ENCODE results near the gene BID. TPM values are rescaled to one million over a fixed set of nuclear protein-coding genes. Genes with fewer than 3 reads are reported as not detected.

The BID gene
- total RNA-seq, 1 donor from 2014 or later: 7.9 TPM

DNA sequence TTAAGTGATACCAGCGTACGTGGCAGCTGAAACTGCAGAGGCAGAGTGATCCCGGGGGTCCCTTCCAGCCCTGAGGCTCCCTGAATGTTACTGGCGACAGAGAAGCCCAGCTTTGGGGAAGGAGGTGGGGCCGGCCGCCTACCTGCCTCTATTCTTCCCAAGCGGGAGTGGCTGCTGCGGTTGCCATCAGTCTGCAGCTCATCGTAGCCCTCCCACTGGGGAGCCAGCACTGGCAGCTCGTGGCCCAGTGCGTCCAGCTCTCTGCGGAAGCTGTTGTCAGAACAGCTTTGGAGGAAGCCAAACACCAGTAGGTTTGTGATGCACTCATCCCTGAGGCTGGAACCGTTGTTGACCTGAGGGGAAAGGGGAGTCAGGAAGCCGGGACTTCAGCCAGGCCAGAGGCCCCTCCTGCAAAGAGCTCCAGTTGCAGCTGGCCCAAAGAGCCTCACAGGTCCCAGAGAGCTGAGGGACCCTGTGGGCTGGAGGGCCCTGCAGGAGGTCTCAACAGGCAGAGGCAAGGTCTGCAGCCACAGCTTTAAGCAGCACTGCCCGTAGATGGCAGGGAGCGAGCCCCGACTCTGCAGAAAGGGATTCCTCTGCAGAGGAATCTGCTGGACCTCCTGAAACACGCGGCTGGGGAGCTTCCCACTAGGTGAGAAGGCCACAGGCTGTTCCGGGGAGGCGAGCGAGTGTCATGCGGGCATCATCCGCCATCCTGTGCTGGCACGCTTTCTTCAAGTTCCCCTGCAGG, 30.4 kb downstream of the BID start:
- intact Hi-C loops (cut with DNase I): loop anchor here (2.0 kb wide), 1 partner anchor 333 kb away; the partner anchor contains the start of gene PEX26
- no peak for DNase-seq (ENCODE audit: low spot score)

DNA sequence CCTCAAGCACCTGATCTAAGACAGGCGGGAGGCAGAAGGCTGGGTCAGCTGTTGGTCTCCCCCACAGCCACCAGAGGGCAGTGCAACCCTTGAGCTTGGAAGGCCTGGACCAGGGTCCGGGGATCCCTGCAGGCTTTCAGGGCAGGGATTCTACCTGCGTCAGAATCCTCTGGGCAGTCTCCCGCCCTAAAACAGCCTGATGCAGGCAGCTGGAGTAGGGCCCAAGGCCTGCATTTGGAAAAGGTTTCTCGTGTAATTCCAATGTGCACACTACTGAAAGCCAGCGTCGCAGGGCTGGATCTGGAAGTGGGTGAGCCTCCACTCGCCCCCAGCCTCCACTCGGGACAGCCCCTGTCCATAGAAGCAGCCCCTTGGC, 31.8 kb downstream of the BID start:
- intact Hi-C loops (cut with DNase I): loop anchor here (2.0 kb wide), 1 partner anchor 334 kb away; the partner anchor contains the start of gene PEX26
- DNase-seq (ENCODE audit: low spot score): no peak

DNA sequence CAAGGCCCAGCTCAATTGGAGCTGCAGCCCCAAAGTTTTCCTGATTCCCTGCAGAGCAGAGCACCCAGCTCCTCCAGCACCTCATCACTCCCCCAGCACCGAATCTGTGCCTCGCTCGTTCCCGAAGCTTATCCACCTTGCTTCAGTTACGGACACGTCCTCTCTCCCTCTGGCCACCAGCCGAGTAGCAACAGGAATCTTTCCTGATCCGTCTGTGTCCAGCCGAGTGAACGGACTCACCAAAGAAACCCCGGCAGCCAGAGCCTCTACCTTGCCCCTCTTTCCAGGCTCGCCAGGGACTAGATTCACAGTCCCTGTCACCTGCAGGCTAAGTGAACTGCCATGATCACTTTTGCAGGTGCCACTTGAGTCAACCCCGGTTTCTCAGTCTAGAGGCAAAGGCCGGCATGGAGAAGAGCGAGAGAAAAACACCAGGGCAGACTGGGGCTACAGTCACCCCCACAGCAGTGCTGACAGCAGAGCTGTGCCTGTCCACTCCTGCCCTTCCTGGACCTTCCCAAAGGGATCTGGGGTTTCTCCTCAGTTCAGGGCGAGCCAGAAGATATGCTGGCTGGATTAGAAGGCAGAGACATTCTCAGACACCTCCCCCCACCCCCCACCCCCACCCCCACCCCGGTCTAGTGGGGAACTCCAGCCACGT, 32.3 kb downstream of the BID start:
- no peak for DNase-seq (ENCODE audit: low spot score)
- intact Hi-C loops (cut with DNase I): loop anchor here (2.0 kb wide), 1 partner anchor 335 kb away; the partner anchor contains the start of gene PEX26

DNA sequence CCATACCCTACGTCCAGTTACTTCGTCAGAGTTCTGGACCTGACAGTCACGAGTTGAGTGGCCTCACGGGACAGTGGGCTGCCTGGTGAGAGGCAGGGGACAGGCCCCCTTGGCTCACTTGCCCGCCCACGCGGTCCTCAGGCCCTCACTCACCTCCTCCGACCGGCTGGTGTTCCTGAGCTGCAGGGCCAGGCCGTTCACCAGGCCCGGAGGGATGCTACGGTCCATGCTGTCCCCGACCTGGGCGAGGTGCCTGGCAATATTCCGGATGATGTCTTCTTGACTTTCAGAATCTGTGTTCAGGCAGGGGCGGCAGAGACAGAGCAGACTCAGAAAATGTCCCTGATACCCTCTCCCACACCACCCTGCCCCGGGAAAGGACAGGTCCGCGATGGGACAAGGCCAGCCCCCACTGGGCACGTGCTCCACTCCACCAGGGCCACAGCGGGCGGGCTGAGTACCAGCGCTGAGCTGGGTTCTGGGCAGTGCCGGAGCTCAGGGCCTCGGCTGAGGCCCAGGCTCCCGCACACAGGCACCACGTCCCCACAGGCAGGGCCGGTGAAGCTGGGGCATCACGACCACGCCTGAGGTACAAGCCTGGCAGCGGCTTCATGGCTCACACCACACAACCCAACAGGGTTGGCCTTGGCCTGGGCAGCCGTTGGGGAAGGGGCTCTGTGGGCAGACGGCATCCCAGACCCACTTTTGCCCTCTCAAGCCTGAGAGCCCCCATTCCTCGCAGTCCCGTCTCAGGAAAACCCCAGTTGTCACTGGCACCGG, 34.9 kb downstream of the BID start:
- no peak for DNase-seq (ENCODE audit: low spot score)
- intact Hi-C loops (cut with DNase I): no loop called here

DNA sequence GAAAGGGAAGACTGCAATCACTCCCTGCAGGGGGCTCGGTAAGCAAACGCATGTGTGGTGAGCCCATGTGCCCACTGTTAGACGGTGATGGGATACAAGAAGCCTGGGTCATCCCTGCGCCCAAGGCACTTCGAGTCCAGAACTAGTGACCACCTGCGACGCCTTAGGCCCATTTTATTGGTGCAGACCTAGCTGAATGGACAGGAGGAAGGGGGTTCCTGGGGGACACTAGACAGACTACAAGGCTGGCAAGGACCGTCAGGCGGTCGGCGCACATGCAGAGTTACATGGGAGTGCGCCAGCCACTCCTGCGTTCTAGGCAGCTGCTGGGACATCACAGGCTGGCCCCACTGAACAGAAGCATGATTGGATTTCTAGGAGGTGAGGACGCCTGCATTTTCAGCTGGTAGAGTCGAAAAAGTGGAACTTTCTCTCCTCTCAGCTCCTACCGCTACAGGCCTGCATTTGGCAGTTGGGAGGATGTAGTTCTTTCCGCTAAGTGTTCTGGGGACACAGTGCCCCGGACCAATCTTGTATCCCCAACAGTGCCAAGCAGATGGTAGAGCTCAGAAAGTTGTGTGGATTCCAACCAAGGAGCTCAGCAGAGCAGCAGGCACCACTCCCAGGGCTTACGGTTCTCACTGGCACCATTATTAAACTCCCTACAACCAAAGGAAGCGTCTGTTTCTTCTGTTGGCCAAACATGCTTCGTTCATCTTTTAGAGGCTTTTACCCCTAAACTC, 35.7 kb downstream of the BID start:
- DNase-seq (ENCODE audit: low spot score): no peak
- intact Hi-C loops (cut with DNase I): no loop called here

DNA sequence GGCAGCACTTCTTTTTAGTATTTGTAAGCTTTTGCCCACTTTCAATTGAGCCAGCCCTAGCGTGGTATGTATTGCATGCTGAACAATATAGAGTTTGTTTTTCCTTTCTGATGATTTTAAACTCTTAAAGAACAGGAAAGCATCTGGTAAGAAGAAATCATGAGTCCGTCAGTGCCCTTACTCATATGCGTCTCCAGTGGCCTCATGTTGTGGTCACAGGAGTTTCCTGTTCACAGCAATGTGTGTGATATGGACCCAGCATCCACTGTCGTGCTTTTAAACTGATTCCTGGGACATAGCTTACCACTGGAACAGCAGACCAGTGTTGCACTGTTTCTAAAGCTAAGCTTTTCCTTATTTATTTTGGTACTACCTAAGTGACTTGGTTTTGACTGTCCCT, 40.1 kb downstream of the BID start:
- intact Hi-C loops (cut with DNase I): no loop called here

DNA sequence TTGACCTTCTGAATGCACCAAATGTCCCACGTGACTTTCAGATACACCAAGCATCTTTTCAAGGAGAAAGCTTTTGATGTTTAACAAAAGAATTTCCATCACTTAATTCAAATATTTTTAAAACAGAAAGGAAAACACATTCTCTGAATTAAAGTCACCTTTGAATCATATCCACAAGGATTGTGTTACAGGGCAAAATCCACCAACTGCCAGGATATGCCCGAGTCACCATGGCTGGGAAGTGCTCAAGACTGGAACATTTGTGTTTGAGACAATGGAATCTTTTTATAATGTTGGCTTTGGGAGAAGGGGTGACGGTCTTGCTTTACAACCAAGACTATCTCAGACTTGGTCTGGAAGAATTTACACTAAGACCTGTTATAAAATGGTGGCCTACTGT, 40.8 kb downstream of the BID start:
- DNase-seq (ENCODE audit: low spot score): no peak
- intact Hi-C loops (cut with DNase I): no loop called here

More for the DNA sequence above, 40.1 kb downstream of the BID start:
- no peak for DNase-seq (ENCODE audit: low spot score)

DNA sequence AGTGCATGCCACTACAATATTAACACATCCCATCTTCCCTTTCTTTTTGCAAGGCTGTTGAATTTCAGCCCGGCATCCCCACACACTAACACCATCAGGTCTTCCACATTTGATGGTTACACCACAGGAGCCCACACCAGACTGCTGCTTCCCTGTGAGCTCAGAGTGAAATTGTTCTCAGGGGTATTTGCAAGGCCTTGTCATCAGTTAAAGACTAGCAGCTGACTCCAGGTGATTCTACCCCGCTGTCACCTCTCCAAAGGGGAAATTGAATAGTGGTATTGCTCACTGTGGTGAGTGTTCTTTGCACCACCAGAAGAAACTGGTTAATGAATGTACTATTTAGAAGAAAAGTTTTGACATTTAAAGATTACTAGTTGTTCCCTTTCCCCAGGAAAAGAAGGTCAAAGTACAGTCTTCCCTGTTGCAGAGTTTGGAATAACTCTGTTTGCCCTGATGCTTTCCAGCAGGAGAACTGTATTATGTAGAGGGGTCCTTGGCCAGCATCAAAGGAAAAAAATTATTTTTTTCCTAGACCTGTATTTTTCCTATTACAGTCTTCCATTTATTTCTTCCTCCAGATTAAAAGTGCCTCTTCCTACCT, 41.9 kb downstream of the BID start:
- intact Hi-C loops (cut with DNase I): no loop called here
- no peak for DNase-seq (ENCODE audit: low spot score)

DNA sequence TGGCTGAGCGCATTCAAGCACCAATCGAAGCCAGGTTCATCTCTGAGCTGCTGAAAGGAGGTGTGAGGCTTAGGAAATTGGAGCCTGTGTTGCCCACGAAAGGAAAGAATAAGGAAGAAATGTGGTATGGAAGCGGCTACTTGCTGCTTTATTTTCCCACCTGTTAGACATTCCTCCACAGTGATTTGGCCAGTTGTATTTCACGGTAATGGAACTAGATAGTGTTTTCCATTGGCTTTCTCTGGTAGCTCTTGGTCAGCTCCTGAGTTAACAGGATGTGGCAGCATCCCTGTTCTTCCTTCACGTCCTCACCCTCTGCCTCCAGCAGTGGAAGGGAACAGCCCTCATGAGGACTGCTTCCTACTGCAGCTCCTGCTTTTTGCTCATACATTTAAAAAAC, 44.7 kb downstream of the BID start:
- intact Hi-C loops (cut with DNase I): loop anchor here (10.0 kb wide), 1 partner anchor 155 kb away; no protein-coding TSS in a partner anchor
- DNase-seq (ENCODE audit: low spot score): no peak

DNA sequence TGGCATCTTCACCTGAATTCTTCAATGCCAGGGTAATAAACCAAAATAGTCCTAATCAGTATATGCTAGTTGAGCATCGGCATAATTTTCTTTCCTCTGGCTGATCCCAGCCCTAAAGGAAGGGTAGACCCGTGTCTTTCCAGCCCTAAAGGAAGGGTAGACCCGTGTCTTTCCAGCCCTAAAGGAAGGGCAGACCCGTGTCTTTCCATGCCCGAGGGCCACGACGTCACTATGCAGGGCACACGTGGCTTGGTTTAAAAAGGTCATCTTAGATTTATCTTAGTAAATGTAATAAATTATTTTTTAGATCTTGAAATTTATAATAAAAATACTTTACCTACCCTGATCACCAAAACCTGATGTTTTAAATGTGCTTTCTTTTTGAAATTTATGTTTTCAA, 45.5 kb downstream of the BID start:
- DNase-seq (ENCODE audit: low spot score): no peak
- intact Hi-C loops (cut with DNase I): loop anchor here (10.0 kb wide), 1 partner anchor 154 kb away; no protein-coding TSS in a partner anchor

DNA sequence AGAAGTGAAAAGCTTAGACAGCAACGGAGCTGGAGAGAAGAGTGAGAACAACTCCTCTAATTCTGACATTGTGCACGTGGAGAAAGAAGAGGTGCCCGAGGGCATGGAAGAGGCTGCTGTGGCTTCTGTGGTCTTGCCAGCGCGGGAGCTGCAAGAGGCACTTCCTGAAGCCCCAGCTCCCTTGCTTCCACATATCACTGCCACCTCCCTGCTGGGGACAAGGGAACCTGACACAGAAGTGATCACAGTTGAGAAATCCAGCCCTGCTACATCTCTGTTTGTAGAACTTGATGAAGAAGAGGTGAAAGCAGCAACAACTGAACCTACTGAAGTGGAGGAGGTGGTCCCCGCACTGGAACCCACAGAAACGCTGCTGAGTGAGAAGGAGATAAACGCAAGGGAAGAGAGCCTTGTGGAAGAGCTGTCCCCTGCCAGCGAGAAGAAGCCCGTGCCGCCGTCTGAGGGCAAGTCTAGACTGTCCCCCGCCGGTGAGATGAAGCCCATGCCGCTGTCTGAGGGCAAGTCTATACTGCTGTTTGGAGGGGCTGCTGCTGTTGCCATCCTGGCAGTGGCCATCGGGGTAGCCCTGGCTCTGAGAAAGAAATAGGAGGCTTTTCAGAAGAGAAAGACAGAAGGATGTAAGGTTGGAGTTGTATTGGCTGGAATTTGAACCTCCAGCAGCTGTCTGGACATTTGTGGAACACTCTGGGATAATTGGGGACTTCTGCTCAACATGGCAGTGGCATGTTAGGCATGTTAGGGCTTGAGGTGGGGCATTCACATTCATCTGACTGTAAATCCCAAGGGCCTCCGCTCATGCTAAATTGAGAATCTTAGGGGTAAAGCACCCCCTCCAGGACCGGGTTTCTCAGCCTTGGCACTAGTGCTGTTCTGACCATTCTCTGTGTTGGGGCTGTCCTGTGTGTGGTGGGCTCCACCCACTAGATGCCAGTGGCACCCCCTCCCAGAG, 47.1 kb downstream of the BID start:
- no peak for DNase-seq (ENCODE audit: low spot score)
- intact Hi-C loops (cut with DNase I): loop anchor here (10.0 kb wide), 1 partner anchor 152 kb away; no protein-coding TSS in a partner anchor

DNA sequence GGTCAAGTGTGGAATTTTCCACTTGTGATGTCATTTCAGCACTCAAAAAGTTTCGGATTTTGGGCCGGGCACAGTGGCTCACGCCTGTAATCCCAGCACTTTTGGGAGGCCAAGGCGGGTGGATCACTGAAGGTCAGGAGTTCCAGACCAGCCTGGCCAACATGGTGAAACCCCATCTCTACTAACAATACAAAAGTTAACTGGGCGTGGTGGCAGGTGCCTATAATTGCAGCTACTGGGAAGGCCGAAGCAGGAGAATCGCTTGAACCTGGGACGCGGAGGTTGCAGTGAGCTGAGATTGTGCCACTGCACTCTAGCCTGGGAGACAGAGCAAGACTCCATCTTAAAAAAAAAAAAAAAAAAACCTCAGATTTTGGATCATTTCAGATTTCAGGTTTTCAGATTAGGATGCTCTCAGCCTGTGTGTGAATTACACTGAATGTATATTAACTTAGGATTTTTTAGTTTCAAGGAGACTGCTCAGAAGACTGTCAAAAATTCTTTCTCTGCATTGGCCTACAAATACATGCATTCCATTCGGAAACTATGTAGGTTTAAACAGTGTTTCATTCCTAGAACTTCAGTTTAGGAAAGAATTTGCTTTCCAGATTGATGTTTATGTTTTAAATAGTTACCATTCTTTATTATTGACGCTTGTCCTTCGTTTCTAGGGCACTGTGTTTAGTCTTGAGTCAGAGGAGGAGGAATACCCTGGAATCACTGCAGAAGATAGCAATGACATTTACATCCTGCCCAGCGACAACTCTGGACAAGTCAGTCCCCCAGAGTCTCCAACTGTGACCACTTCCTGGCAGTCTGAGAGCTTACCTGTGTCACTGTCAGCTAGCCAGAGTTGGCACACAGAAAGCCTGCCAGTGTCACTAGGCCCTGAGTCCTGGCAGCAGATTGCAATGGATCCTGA, 48.0 kb downstream of the BID start:
- DNase-seq (ENCODE audit: low spot score): no peak
- intact Hi-C loops (cut with DNase I): loop anchor here (10.0 kb wide), 1 partner anchor 151 kb away; no protein-coding TSS in a partner anchor

DNA sequence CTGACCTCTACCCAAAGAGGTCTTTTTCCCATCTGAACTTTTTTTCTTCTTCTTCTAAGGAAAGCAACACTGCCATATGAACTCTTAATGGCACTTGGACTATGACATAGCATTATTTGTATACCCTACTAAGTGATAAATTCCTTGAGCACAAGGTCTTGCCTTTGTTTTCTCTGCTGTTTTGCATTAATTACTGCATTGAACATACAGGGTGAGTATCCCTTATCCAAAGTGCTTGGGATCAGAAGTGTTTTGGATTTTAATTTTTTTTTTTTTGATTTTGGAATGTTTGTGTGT, 48.8 kb downstream of the BID start:
- DNase-seq (ENCODE audit: low spot score): no peak
- intact Hi-C loops (cut with DNase I): loop anchor here (10.0 kb wide), 1 partner anchor 151 kb away; no protein-coding TSS in a partner anchor

DNA sequence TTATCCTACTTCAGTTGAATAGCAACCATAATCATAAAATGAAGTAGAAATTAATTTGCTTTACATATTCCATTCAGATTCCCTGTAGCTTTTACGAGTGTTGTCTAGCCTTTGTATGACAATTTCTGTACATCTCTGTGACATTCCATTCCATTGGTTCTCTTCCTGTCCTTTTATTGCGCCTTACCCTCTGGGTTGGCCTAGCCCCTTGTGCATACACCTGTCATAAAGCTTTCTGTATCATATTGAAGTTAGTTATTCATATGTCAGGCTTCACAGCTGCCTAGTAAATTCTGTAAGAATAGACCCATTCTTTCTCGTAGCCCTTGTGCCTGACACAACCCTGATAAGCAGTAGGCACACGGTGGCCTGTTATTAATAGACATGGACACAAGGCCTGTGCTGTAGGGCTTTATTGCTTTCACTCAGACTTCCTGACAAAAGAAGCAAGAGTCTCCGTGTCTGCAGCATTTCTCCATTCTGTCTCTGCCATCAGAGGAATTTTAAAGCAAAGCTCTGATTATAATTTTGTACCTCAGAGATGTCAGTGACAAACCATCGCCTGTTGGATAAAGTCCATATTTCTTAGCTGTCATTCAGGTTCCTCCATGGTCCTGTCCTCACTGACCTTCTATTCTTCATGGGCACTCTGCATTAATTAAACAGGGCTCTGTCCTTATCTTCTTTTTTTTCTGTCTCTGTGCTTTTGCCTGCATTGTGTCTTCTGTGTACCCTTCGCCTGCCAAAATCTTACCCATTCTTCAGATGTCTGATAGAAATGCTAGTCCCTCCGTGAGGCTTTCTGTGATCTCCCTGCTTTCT, 49.4 kb downstream of the BID start:
- no peak for DNase-seq (ENCODE audit: low spot score)
- intact Hi-C loops (cut with DNase I): loop anchor here (10.0 kb wide), 1 partner anchor 150 kb away; no protein-coding TSS in a partner anchor

DNA sequence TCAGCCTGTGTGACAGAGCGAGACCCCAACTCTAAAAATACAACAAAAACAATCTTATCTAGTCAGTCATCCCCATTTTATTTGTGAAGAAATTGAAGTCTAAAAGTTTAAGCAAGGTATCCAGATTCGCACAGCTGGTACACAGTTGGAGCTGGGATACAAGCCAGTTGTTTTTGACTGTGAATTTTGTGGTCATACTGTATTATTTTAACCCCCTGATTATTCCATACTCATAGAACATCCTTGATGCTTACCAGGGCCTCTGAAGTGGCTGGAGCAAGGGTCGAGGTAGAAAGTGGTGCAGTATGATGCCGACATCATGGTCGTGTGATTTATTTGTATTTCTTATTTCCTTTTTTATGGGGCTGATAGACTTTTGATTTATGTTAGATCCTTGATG, 50.0 kb downstream of the BID start:
- intact Hi-C loops (cut with DNase I): loop anchor here (10.0 kb wide), 1 partner anchor 149 kb away; no protein-coding TSS in a partner anchor

DNA sequence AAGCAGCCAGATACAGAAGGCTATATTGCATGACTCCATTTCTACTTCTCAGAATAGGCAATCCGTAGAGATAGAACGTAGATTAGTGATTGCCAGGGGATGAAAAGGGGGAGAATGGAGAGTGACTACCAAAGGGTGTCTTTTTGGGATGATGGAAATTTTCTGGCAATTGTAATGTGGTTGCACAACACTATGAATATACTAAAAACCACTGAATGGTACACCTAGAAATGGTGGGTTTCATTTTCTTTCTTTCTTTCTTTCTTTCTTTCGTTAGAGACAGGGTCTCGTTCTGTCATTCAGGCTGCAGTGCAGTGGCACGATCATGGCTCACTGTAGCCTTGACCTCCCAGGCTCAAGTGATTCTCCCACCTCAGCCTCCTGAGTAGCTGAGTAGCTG, 54.4 kb downstream of the BID start:
- intact Hi-C loops (cut with DNase I): loop anchor here (10.0 kb wide), 1 partner anchor 145 kb away; no protein-coding TSS in a partner anchor
- DNase-seq (ENCODE audit: low spot score): no peak

More for the DNA sequence above, 50.0 kb downstream of the BID start:
- no peak for DNase-seq (ENCODE audit: low spot score)

Measured in cardiac septum (tissue), 1 donor.